ENCODE data around the gene MCTP1. TPM values are rescaled to one million over a fixed set of nuclear protein-coding genes. Genes with fewer than 3 reads are reported as not detected.

The MCTP1 gene
- total RNA-seq, 4 donors from 2014 or later, result 27.2 to 238 (median 54.5) TPM

GRCh38 chr5:95066048-95066447, 218.8 kb downstream of the MCTP1 start:
- ATAC-seq (ENCODE audit: low FRiP score) (no peak), DNase-seq (ENCODE audit: low spot score) (no peak)
- TF ChIP-seq CTCF (IDR thresholded peaks at IDR 0.05), result no peak

- DNase-seq (ENCODE audit: low spot score), result no peak
- TF ChIP-seq CTCF (IDR thresholded peaks at IDR 0.05), result no peak
- no peak for ATAC-seq (ENCODE audit: low FRiP score)
Observed at GRCh38 chr5:95063492-95063891, 221.4 kb downstream of the MCTP1 start.

GRCh38 chr5:95060098-95060497, 224.8 kb downstream of the MCTP1 start:
- ATAC-seq (ENCODE audit: low FRiP score) (no peak), DNase-seq (ENCODE audit: low spot score) (no peak)
- no peak for TF ChIP-seq CTCF (IDR thresholded peaks at IDR 0.05)

GRCh38 chr5:95059636-95060035, 225.3 kb downstream of the MCTP1 start:
- no peak for DNase-seq (ENCODE audit: low spot score)
- TF ChIP-seq CTCF (IDR thresholded peaks at IDR 0.05), result no peak
- no peak for ATAC-seq (ENCODE audit: low FRiP score)

- no peak for TF ChIP-seq CTCF (IDR thresholded peaks at IDR 0.05)
- no peak for DNase-seq (ENCODE audit: low spot score)
- ATAC-seq (ENCODE audit: low FRiP score), result no peak
Observed at GRCh38 chr5:95057615-95058014, 227.3 kb downstream of the MCTP1 start.

GRCh38 chr5:95053253-95053652, 231.6 kb downstream of the MCTP1 start:
- TF ChIP-seq CTCF (IDR thresholded peaks at IDR 0.05), result no peak
- ATAC-seq (ENCODE audit: low FRiP score), result no peak
- no peak for DNase-seq (ENCODE audit: low spot score)

- no peak for TF ChIP-seq CTCF (IDR thresholded peaks at IDR 0.05)
- no peak for DNase-seq (ENCODE audit: low spot score)
- ATAC-seq (ENCODE audit: low FRiP score), result no peak
Observed at GRCh38 chr5:95050708-95051107, 234.2 kb downstream of the MCTP1 start.

Measured in omental fat pad (tissue), 4 donors.